ENCODE data around the gene GCK. TPM values are rescaled to one million over a fixed set of nuclear protein-coding genes. Genes with fewer than 3 reads are reported as not detected.

The GCK gene
- total and polyA plus RNA-seq, 4 donors: 0.09 to 12.7 (median 0.44) TPM

GRCh38 chr7:44238116-44238695 is 49.0 kb upstream of the GCK start:
- TF ChIP-seq NR2F2 (IDR thresholded peaks at IDR 0.05): no peak
- TF ChIP-seq HNF4G (IDR thresholded peaks at IDR 0.05): no peak
- no peak for TF ChIP-seq RAD21 (IDR thresholded peaks at IDR 0.05)
- TF ChIP-seq CTCF (IDR thresholded peaks at IDR 0.05; ENCODE audit: low read depth, low read length, missing input control): no peak
- TF ChIP-seq ZBTB33 (IDR thresholded peaks at IDR 0.05): no peak
- TF ChIP-seq JUND (IDR thresholded peaks at IDR 0.05): no peak
- no peak for TF ChIP-seq SP1 (IDR thresholded peaks at IDR 0.05)
- TF ChIP-seq YY1 (IDR thresholded peaks at IDR 0.05): no peak
- TF ChIP-seq MAX (IDR thresholded peaks at IDR 0.05): no peak
- no peak for TF ChIP-seq ATF3 (IDR thresholded peaks at IDR 0.05)
- TF ChIP-seq EGR1 (IDR thresholded peaks at IDR 0.05; ENCODE audit: low read depth in 2 of 2): no peak
- TF ChIP-seq REST (IDR thresholded peaks at IDR 0.05): no peak
- TF ChIP-seq FOXA2 (IDR thresholded peaks at IDR 0.05): no peak
- TF ChIP-seq GABPA (IDR thresholded peaks at IDR 0.05 in 1 of 2, conservative IDR thresholded peaks at IDR 0.05 in 1 of 2): no peak
- TF ChIP-seq HNF4A (conservative IDR thresholded peaks at IDR 0.05): no peak
- no peak for TF ChIP-seq FOXA1 (IDR thresholded peaks at IDR 0.05)
- TF ChIP-seq TAF1 (conservative IDR thresholded peaks at IDR 0.05): no peak
- WGBS: 88% methylated on average over 17 of the region's 17 CpGs

More at GRCh38 chr7:44238116-44238695, 49.0 kb upstream of the GCK start:
- DNase-seq (ENCODE audit: low spot score): no peak
- Histone ChIP-seq H3K4me1 (ENCODE audit: control insufficient read depth in 4 of 4, insufficient read depth in 4 of 4, low read length in 3 of 4) (peaks cover 0 to 4% (median 0%) of the 10 kb centered on the region in 4 donors), H3K27me3 (ENCODE audit: control insufficient read depth in 4 of 4, insufficient read depth in 4 of 4, low read length in 3 of 4) (no peaks in the 10 kb centered on the region), H3K9me3 (ENCODE audit: control insufficient read depth in 4 of 4, low read length in 3 of 4) (no peaks in the 10 kb centered on the region), H3K36me3 (ENCODE audit: control insufficient read depth in 4 of 4, insufficient read depth in 3 of 4, low read depth in 1 of 4, low read length in 3 of 4) (no peaks in the 10 kb centered on the region), H3K27ac (ENCODE audit: low read depth in 1 of 2, low read length in 2 of 2) (no peak overlapping the region), H3K9ac (ENCODE audit: low read depth in 1 of 2, low read length in 2 of 2) (no peak overlapping the region), H3K4me3 (ENCODE audit: low read depth in 1 of 3, low read length in 3 of 3) (no peak overlapping the region)
